Muscle of leg (tissue), 11 donors: Measurements from ENCODE around the gene BCDIN3D. TPM values are rescaled to one million over a fixed set of nuclear protein-coding genes. Genes with fewer than 3 reads are reported as not detected.
A peak's percentile ranks its signal among the peaks of the same experiment; 100 is the strongest.
"Not testable (repeated sequence)": the region's sequence is repeated elsewhere in the genome, so short reads cannot be mapped to it uniquely, and the experiment has no call there.

Source experiments
- DNase-seq: peaks from one replicate; pipeline ENCODE4 v3.0.0; 2013
- H3K27ac ChIP-seq: one replicate; pipeline ENCODE4 v1.5.1; 2013; ENCODE audit warnings: mild to moderate bottlenecking, low read length, control low read depth
- H3K27me3 ChIP-seq: one replicate; pipeline ENCODE4 v1.6.1; 2013; ENCODE audit warnings: low read length; ENCODE audit not compliant: control insufficient read depth, insufficient read depth
- H3K36me3 ChIP-seq: one replicate; pipeline ENCODE4 v1.6.1; 2013; ENCODE audit warnings: low read length; ENCODE audit not compliant: control insufficient read depth, insufficient read depth
- H3K4me1 ChIP-seq: one replicate; pipeline ENCODE4 v1.6.1; 2013; ENCODE audit warnings: low read length; ENCODE audit not compliant: control insufficient read depth, insufficient read depth
- H3K4me3 ChIP-seq: one replicate; pipeline ENCODE4 v1.5.1; 2013; ENCODE audit warnings: low read length, control low read depth
- H3K9me3 ChIP-seq: replicated peaks from 2 replicates; pipeline ENCODE4 v1.6.1; 2013; ENCODE audit warnings: low read depth, low read length; ENCODE audit not compliant: control insufficient read depth
- whole genome bisulfite sequencing: methylation state at CpG from one replicate; pipeline ENCODE4 v1.1.5; 2013; ENCODE audit warnings: missing lambda C conversion rate; ENCODE audit not compliant: insufficient coverage; 5-methylcytosine and 5-hydroxymethylcytosine counted together
- polyA plus RNA-seq, 8 donors: library from polyadenylated mRNA; unstranded; fragments of 120-200 nt; gene quantifications; one replicate each; pipeline versions ENCODE4 v1.2.1 to v1.2.3, GENCODE V29; 2013; ENCODE audit warnings: inconsistent platforms in 1 of 8, low replicate concordance in 1 of 8; ENCODE audit not compliant: insufficient read length in 8 of 8, insufficient read depth in 1 of 8
- total RNA-seq: library from RNA; stranded (reverse); fragments of 120-200 nt; gene quantifications from one replicate; pipeline ENCODE4 v1.2.4, GENCODE V29; 2013

The BCDIN3D gene
- total and polyA plus RNA-seq, 9 donors, result 4.0 to 6.4 (median 5.4) TPM

- Histone ChIP-seq H3K27me3 (peaks cover 13% of the 10 kb centered on the region), H3K27ac (no peak overlapping the region), H3K4me3 (no peak overlapping the region), H3K36me3 (peaks cover 4% of the 10 kb centered on the region), H3K9me3 (no peaks in the 10 kb centered on the region), H3K4me1 (no peaks in the 10 kb centered on the region)
- DNase-seq, result no peak
- 62% methylated on average over 12 of the region's 15 CpGs for WGBS
Observed at GRCh38 chr12:49887536-49888401, 44.9 kb upstream of the BCDIN3D start.

- 87% methylated on average over 4 of the region's 9 CpGs for WGBS
- Histone ChIP-seq H3K9me3 (no peaks in the 10 kb centered on the region), H3K27ac (no peak overlapping the region), H3K4me3 (no peak overlapping the region), H3K36me3 (peaks cover 4% of the 10 kb centered on the region), H3K27me3 (peaks cover 11% of the 10 kb centered on the region), H3K4me1 (peaks cover 2% of the 10 kb centered on the region)
- no peak for DNase-seq
Observed at GRCh38 chr12:49887091-49887490, 44.2 kb upstream of the BCDIN3D start.

GRCh38 chr12:49885663-49886461 lies 43.0 kb upstream of the BCDIN3D start:
- no peak overlapping the region for H3K27ac ChIP-seq
- H3K9me3 ChIP-seq, result no peaks in the 10 kb centered on the region
- 67% methylated on average over 12 of the region's 16 CpGs for WGBS
- H3K4me3 ChIP-seq, result no peak overlapping the region
- DNase-seq, result no peak
- H3K36me3 ChIP-seq, result peaks cover 4% of the 10 kb centered on the region
- H3K4me1 ChIP-seq, result peaks cover 13% of the 10 kb centered on the region
- peaks cover 10% of the 10 kb centered on the region for H3K27me3 ChIP-seq

- peaks cover 7% of the 10 kb centered on the region for H3K27me3 ChIP-seq
- H3K36me3 ChIP-seq, result peaks cover 4% of the 10 kb centered on the region
- WGBS, result 15% methylated on average over 3 of the region's 6 CpGs
- peaks cover 15% of the 10 kb centered on the region for H3K4me1 ChIP-seq
- no peaks in the 10 kb centered on the region for H3K9me3 ChIP-seq
- DNase-seq, result no peak
- no peak overlapping the region for H3K27ac ChIP-seq
- no peak overlapping the region for H3K4me3 ChIP-seq
Observed at GRCh38 chr12:49885118-49885517, 42.2 kb upstream of the BCDIN3D start.

DNA sequence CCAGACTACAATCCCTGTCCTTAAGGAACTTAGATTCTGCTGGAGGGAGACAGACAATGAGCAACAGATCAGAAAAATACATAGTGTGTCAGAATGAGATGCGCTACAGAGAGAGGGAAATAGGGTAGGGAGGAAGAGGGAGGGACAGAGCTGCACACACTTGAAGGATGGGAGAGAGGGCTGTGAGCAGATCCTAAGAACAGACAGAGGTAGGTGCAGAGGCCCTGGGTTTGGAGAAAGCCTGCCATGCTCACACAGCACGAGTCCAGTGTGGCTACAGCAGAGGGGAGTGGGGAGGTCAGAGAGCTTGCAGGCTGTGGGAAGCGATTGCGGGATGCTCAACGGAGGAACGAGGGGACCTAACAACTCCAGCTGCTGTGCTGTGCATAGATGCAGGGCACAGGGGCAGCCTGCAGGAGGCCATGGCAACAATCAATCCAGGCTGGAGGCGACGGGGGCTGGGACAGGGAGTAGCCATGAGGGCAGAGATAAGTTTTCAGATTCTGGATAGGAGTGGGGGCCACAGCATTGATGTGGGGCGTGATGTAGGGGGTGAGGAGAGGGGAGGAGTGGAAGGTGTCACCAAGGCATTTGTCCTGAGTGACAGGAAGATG lies 40.1 kb upstream of the BCDIN3D start:
- Histone ChIP-seq H3K27me3 (peaks cover 7% of the 10 kb centered on the region), H3K4me3 (no peak overlapping the region), H3K9me3 (no peaks in the 10 kb centered on the region), H3K27ac (no peak overlapping the region), H3K36me3 (no peaks in the 10 kb centered on the region), H3K4me1 (peaks cover 15% of the 10 kb centered on the region)
- no peak for DNase-seq
- WGBS, result 45% methylated on average over 9 of the region's 9 CpGs

- Histone ChIP-seq H3K27me3 (peaks cover 7% of the 10 kb centered on the region), H3K9me3 (no peaks in the 10 kb centered on the region), H3K4me1 (peaks cover 15% of the 10 kb centered on the region), H3K27ac (no peak overlapping the region), H3K4me3 (no peak overlapping the region), H3K36me3 (no peaks in the 10 kb centered on the region)
- no peak for DNase-seq
- WGBS, result 62% methylated on average over 5 of the region's 8 CpGs
Observed at GRCh38 chr12:49882248-49882850, 39.4 kb upstream of the BCDIN3D start.

DNA sequence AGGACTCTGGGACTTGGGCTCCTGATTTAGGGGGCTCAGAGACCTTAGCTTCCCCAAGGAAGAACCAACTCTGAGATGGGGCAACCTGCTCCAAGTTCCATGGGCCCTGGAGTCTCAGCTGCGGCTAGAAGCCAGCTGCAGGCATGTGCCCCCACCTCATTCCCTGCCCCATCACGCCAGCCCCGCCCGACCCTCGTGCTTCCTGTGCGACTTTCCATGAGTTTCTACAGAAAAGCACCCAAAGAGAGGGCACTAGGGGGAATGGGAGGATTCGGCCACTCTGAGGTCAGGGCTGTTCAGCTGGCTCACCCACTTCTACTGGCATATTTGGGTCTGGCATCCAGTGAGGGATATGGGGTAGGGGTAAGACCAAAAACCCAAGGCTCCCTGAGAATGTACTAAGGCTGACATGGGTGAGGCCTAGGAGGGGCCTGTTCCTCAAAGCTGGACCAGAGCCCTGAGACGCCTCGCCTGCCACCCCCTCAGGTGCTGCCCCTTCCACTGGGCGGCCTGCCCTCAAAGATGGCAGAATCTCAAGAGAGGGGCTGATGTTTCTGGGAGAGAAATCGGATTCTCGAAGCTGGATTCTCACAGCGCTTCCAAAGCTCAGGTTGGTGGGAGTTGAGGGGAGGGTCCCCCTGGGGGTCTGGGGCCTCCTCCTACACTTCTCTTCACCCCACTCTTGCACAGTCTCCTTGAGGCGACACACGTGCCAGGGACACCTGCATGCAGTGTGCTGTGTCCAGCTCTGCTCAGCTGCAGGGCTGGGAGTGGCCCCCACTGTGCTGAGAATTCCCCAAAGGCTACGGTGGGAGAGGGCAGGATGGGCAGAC lies 38.7 kb upstream of the BCDIN3D start:
- WGBS, result 79% methylated on average over 7 of the region's 16 CpGs
- H3K36me3 ChIP-seq, result no peaks in the 10 kb centered on the region
- H3K27ac ChIP-seq, result no peak overlapping the region
- no peaks in the 10 kb centered on the region for H3K9me3 ChIP-seq
- peaks cover 15% of the 10 kb centered on the region for H3K4me1 ChIP-seq
- DNase-seq, result no peak
- no peak overlapping the region for H3K4me3 ChIP-seq
- H3K27me3 ChIP-seq, result peaks cover 7% of the 10 kb centered on the region

- Histone ChIP-seq H3K27ac (no peak overlapping the region), H3K9me3 (no peaks in the 10 kb centered on the region), H3K36me3 (no peaks in the 10 kb centered on the region), H3K4me3 (no peak overlapping the region), H3K27me3 (peaks cover 7% of the 10 kb centered on the region), H3K4me1 (peaks cover 15% of the 10 kb centered on the region)
- WGBS, result 54% methylated on average over 4 of the region's 5 CpGs
- DNase-seq, result peak; percentile 64
Observed at GRCh38 chr12:49880756-49881414, 38.0 kb upstream of the BCDIN3D start.

GRCh38 chr12:49879065-49879464 lies 36.2 kb upstream of the BCDIN3D start:
- not testable (repeated sequence) for H3K36me3 ChIP-seq, H3K9me3 ChIP-seq, H3K4me3 ChIP-seq, H3K27ac ChIP-seq, DNase-seq, H3K27me3 ChIP-seq
- H3K4me1 ChIP-seq, result peaks cover 19% of the 10 kb centered on the region
- 96% methylated on average over 2 of the region's 2 CpGs for WGBS
